Measurements from ENCODE around the gene NKIRAS1.

DNA sequence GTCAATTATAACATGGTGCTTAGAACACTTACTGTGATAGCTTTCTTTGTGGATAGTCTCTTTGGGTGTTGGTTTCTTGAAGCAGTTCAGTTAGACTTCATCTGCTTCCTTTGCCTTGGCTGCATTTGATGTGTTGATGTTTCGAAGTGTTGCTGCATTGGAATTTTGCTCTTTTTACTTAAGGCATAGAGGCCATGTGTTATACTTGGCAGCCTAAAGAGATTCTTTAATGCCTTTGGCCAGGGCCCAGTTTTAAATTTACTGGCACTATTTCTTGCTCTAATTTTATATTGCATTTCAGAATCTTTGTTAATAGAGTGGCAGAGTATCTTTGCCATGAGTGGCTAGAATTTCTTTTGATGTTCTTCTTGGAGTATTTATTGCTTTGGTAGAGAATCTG, 49.5 kb upstream of the NKIRAS1 start:
- TF ChIP-seq CTCF (IDR thresholded peaks at IDR 0.05) (no peak), POLR2A (IDR thresholded peaks at IDR 0.05) (no peak)

Data from thyroid gland (tissue), 4 donors.